Psoas muscle (tissue), 8 donors: ENCODE data around the gene RBP3. TPM values are rescaled to one million over a fixed set of nuclear protein-coding genes. Genes with fewer than 3 reads are reported as not detected.

ENCODE experiments used
- ATAC-seq, 4 donors: fragments of 200-7000 bp; cut with Tn5 transposase; one replicate each; pipeline ENCODE4 v1.9.1; 2020; ENCODE audit warnings: moderate library complexity in 3 of 4, mild to moderate bottlenecking in 2 of 4
- DNase-seq, 2 donors: peaks; one replicate each; pipeline ENCODE4 v3.0.0-alpha.2; 2020
- H3K27ac ChIP-seq: fragments of 200-600 bp; one replicate; pipeline ENCODE4 v1.8.0; 2022
- H3K27me3 ChIP-seq, 3 donors: fragments of 200-600 bp in 1 of 3; one replicate each; pipeline versions ENCODE4 v1.6.1 to v1.8.0; 2013 to 2022; ENCODE audit warnings: low read length in 2 of 3, mild to moderate bottlenecking in 2 of 3, moderate library complexity in 1 of 3; ENCODE audit not compliant: insufficient read depth in 3 of 3
- H3K36me3 ChIP-seq, 2 donors: fragments of 200-600 bp in 1 of 2; one replicate each; pipeline versions ENCODE4 v1.6.1 to v1.8.0; 2013 to 2022; ENCODE audit warnings: low read depth in 1 of 2, mild to moderate bottlenecking in 1 of 2, moderate library complexity in 1 of 2; ENCODE audit not compliant: insufficient read depth in 1 of 2
- H3K4me1 ChIP-seq: fragments of 200-600 bp; one replicate; pipeline ENCODE4 v1.8.0; 2022
- H3K4me3 ChIP-seq: fragments of 200-600 bp; one replicate; pipeline ENCODE4 v1.8.0; 2022; ENCODE audit warnings: mild to moderate bottlenecking
- H3K9me3 ChIP-seq: fragments of 200-600 bp; one replicate; pipeline ENCODE4 v1.8.0; 2022
- CTCF ChIP-seq: fragments of 200-600 bp; IDR thresholded peaks from one replicate; pipeline ENCODE4 v1.8.0; 2022; ENCODE audit warnings: antibody characterized with exemption
- WGBS, 3 donors: extraction: QIAGEN DNeasy Blood & Tissue Kit; methylation state at CpG; one replicate each; pipeline versions ENCODE4 v1.1.6 to v1.1.7; 2013; 5-methylcytosine and 5-hydroxymethylcytosine counted together
- intact Hi-C, 2 donors: fragments of 100-400 bp; cut with DNase I; formaldehyde crosslinking; loops; one replicate each; pipeline versions ENCODE4 v1.11.0 to v1.14.2; 2022
- polyA plus RNA-seq, 3 donors: library from polyadenylated mRNA; stranded (reverse); fragments of 200-250 nt; gene quantifications; one replicate each; pipeline ENCODE4 v1.2.3, GENCODE V29; 2013
- total RNA-seq, 4 donors: library from RNA; stranded (reverse); fragmentation: NEBNext Ultra II Directional in 2 of 4; extraction: Animal tissue kit (Norgen Biotek cat#: 25700) in 2 of 4; gene quantifications; one replicate each; pipeline versions ENCODE4 v1.2.1 to v1.2.4, GENCODE V29; 2021 to 2023
- donor health status: healthy with polysubstance abuse.
- donor health status: DM: no; HTN: no; CAD: no; lungs with moderate emphysema.
- donor health status: Bipolar disorder and iron deficiency.
- donor health status: healthy.
- donor health status: DM: yes; HTN: yes; CAD: no.
- donor health status: DM: no; HTN: no; CAD: no.
- donor health status: DM: no; HTN: no; CAD: no.
- donor health status: DM: yes; HTN: yes; CAD: no.

The RBP3 gene
- total and polyA plus RNA-seq, 7 donors: not detected

DNA sequence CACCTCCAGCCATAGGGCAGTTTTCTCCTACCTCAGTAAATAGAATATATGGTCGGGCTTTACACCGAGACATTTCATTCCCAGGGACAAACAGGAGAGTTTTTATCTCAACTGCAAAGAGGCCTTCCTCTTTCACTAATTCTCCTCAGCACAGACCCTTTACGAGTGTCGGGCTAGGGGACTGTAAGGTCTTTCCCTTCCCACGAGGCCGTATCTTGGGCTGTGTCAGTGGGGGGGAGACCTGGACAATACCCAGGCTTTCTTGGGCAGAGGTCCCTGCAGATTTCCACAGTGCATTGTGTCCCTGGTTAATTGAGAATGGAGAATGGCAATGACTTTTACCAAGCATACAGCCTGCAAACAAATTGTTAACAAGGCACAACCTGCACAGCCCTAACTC is 49.1 kb downstream of the RBP3 start:
- 84 to 89% (median 89%) methylated on average over 6 of the region's 6 CpGs for WGBS, 3 donors
- Histone ChIP-seq H3K27me3 (peaks cover 0 to 5% (median 0%) of the 10 kb centered on the region in 3 donors), H3K27ac (no peak overlapping the region), H3K9me3 (no peaks in the 10 kb centered on the region), H3K4me3 (no peak overlapping the region), H3K4me1 (no peaks in the 10 kb centered on the region), H3K36me3 (no peaks in the 10 kb centered on the region)
- ATAC-seq (no peak), DNase-seq (no peak)
- intact Hi-C loops: no loop called here
- no peak for TF ChIP-seq CTCF

DNA sequence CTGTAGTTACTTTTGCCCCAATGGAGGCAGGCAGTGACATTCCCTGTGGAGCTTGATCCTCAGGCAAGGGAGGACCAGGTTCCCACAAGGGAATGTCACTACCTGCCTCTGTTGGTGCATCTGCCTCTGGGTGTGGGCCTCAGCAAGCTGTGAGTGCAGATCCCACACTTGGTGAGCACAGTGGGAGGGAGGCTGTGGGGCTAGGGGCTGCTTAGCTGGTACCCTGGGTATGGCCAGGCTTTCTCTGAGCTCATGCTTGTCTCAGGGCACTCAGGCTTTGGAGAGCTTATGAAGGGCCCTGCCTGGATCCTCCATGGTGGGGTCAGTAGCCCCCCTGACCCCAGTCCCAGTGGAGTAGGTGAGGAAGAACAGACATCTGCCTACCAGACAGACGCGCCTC is 52.1 kb downstream of the RBP3 start:
- Histone ChIP-seq H3K36me3 (no peaks in the 10 kb centered on the region), H3K4me1 (no peaks in the 10 kb centered on the region), H3K4me3 (no peak overlapping the region), H3K27me3 (peaks cover 0 to 5% (median 0%) of the 10 kb centered on the region in 3 donors), H3K27ac (no peak overlapping the region), H3K9me3 (no peaks in the 10 kb centered on the region)
- DNase-seq (no peak), ATAC-seq (no peak)
- intact Hi-C loops: no loop called here
- 91 to 95% (median 94%) methylated on average over 2 of the region's 2 CpGs for WGBS, 3 donors
- no peak for TF ChIP-seq CTCF

- TF ChIP-seq CTCF: no peak
- no peaks in the 10 kb centered on the region for H3K4me1 ChIP-seq
- no peak overlapping the region for H3K27ac ChIP-seq
- DNase-seq (no peak), ATAC-seq (no peak)
- intact Hi-C loops: no loop called here
- H3K27me3 ChIP-seq: peaks cover 0 to 5% (median 0%) of the 10 kb centered on the region in 3 donors
- no peaks in the 10 kb centered on the region for H3K9me3 ChIP-seq
- no peak overlapping the region for H3K4me3 ChIP-seq
- H3K36me3 ChIP-seq: no peaks in the 10 kb centered on the region
- 89 to 96% (median 94%) methylated on average over 3 of the region's 3 CpGs for WGBS, 3 donors
Measured at GRCh38 chr10:47400786-47401185, 52.6 kb downstream of the RBP3 start.

DNA sequence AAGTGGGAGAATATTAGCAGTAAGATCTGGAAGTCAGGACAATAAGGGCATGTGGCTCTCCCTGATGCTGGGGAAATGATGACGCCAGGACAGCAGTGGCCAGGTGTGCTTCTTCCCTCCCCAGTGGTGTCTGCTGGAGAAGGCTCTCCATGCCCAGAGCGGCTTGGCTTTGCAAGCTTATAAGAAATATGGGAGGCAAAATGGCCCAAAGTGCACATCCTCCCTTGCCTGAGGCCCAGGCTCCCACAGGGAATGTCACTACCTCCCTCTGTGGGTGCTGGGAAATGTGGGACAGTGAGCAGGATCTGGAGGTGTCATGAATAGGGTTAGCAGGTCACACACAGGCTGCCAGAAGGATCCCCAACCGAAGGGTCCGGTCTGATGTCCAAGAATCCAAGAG is 53.0 kb downstream of the RBP3 start:
- DNase-seq (no peak), ATAC-seq (no peak)
- no peak for TF ChIP-seq CTCF
- Histone ChIP-seq H3K27ac (no peak overlapping the region), H3K27me3 (peaks cover 0 to 5% (median 0%) of the 10 kb centered on the region in 3 donors), H3K36me3 (no peaks in the 10 kb centered on the region), H3K4me3 (no peak overlapping the region), H3K4me1 (no peaks in the 10 kb centered on the region), H3K9me3 (no peaks in the 10 kb centered on the region)
- intact Hi-C loops: no loop called here
- WGBS, 3 donors: 95 to 100% (median 95%) methylated on average over 4 of the region's 4 CpGs

DNA sequence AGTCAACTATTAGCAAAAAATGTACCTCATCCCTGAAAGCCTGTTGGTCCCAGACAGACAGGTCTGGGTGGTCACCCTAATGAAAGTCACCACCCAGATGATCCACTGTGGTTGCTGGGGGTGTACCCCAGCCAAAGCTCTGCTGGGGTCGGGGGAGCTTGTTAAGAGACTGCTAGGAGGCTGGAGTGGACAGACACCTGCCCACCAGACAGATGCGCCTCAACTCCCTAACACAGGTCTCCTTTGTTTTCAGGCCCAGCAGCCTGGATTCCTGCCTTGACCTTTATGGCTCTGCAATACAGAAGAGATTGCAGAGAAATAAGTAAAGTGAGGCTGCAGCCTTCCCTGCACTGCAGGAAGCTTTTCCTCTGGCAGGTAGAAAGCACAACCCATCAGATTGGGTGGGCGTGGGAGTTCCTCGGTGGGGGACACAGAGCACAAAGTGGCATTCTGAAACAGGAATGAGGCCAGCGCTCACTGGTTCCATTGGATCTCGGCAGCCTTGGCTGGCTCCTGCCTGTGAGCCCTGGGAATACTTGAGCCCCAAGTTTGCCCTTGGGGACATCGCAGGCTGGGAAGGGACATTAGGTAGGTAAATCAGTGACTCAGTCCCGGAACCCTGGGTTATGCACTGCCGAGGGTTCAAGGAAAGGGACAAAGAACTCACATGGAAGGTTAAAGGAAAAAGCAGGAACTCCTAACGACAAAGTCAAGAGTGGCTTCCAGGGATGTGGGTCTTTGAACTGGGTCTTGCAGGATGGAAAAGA is 53.9 kb downstream of the RBP3 start:
- ATAC-seq (no peak), DNase-seq (no peak)
- no peaks in the 10 kb centered on the region for H3K36me3 ChIP-seq
- no peak for TF ChIP-seq CTCF
- 75 to 83% (median 82%) methylated on average over 10 of the region's 10 CpGs for WGBS, 3 donors
- intact Hi-C loops: no loop called here
- H3K27me3 ChIP-seq: no peaks in the 10 kb centered on the region
- no peak overlapping the region for H3K4me3 ChIP-seq
- no peaks in the 10 kb centered on the region for H3K9me3 ChIP-seq
- H3K27ac ChIP-seq: no peak overlapping the region
- no peaks in the 10 kb centered on the region for H3K4me1 ChIP-seq
